HG03565 (cell line): ENCODE data around the gene NT5C1A.

Experiments
- ATAC-seq: cut with Tn5 transposase; IDR thresholded peaks from one replicate; pipeline ENCODE4 v1.9.1; 2021; ENCODE audit warnings: mild to moderate bottlenecking, moderate library complexity; ENCODE audit not compliant: unreplicated experiment

The NT5C1A gene

DNA sequence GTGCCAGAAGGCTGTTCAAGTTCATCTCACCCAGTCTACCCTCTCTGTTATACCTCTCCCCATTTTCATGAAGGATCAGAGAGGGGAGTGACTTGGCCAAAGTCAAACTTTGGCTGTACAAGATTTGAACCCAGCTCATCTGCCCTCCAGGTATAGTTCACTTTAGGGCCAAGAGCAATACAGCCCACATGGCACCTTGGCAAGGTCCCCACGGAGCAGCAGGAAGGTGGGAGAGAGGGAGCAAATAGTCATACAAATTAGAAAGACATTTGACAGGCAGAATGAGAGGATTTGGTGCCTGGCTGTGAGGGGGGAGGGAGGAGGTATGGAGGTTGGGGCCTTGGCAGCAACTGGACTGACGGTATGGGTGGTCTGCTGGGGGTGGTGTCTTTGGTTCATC is 18.3 kb upstream of the NT5C1A start:
- ATAC-seq = no peak

DNA sequence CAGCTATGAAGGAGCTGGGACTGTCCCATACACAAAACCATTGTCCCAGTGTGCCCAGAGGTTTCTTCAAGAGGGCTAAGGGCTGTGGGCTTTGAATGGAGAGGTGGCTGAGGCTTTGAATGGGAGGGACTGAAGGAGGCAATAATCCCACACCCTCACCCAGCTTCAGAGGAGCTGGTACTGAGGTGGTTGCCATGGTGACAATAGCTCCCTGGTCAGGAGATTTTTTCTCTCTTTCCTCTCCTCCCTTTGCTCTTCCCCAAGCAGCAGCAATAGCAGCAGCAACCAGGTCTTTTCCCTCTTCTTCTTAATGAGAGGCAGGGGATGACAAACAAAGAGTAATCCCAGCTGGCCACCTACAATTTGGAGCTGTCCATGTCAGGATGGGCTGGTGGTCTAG is 17.7 kb upstream of the NT5C1A start:
- no peak for ATAC-seq

DNA sequence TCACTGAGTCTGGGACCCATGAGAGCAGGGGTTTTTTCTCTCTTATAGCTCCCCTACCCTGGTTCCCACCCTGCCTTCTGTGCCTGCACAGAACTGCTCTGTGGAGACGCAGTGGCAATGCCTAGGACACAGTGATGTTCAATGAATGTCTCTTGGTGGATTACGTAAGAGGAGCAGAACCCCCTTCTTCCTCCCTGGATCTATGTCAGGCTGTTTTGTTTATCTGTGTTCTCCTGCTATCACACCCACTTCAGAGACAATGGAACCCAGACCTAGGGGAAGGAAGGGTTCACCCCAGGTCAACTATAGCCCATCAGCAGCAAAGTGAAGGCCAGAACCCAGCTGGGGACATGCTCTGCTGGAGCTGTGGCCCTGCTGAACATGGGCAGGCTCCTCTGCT is 17.3 kb upstream of the NT5C1A start:
- no peak for ATAC-seq

DNA sequence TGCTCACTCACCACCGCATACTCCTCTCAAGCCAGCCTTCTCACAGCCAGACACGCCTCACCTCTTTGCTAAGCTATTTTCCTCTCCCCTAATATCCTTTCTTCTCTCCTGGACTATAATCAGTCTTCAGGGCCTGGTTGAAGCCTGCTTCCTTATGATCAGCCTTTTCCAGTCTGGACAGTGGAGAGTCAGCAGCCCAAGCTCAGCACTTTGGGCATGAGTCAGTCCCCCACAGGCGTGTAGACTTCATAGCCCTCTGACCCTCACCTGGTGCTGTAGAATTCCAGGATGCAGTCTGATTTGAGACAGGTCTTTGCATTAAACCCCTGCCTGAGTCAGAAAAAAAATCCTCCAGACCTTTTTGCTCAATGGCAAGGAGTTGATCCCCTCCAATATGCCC is 16.8 kb upstream of the NT5C1A start:
- ATAC-seq = no peak

DNA sequence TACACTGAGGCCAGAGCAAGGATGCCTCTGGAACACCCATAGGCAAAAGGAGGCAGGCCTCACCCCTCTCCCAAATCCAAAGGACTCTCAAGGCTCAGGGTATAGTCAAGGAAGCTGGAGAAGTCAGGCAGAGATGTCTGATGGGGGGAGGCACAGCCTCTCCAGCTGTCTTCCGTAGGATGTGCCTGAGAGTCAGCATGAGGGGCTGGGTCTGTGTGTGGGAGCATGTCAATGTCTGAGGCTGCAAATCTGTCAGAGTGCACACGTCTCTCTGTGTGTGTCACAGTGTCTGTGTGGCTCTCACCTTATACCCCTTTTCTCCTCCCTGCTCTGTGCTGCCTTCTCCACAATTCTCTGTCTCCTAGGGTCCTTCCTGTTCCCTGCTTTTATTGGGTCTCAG is 15.3 kb upstream of the NT5C1A start:
- ATAC-seq = no peak

DNA sequence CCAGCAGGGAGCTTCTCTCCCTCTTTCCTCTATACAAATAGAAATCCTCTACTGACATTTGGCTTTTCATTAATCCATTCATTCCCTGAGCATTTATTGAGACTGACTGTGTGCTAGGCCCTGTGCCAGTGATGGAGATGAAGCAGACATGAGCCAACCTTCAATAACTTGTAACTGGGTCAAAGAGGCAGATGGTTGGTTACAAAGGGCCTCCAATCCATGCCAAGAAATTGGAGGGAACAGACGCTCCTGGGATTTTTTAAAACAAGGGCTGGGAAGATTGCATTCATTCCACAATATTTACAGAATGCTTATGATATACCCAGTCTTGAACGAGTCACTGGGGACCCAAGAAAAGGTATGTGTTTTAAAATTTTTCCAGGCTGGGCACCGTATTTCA is 13.2 kb upstream of the NT5C1A start:
- no peak for ATAC-seq

DNA sequence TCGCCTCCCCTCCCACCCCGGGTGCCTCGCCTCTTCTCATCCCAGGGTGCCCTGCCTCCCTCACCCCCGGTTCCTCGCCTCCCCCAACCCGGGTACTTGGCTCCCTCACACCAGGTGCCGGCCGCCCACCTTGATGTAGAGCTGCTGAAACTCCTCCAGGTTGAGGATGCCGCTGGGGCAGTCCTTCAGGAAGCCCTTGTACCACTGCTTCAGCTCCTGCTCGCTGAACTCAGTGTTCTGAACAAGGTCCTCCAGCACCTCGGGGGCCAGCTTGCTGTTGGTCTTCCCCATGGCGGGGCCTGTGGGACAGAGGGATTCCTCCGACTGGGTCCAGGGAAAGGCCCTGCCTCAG is 12.4 kb upstream of the NT5C1A start:
- no peak for ATAC-seq

DNA sequence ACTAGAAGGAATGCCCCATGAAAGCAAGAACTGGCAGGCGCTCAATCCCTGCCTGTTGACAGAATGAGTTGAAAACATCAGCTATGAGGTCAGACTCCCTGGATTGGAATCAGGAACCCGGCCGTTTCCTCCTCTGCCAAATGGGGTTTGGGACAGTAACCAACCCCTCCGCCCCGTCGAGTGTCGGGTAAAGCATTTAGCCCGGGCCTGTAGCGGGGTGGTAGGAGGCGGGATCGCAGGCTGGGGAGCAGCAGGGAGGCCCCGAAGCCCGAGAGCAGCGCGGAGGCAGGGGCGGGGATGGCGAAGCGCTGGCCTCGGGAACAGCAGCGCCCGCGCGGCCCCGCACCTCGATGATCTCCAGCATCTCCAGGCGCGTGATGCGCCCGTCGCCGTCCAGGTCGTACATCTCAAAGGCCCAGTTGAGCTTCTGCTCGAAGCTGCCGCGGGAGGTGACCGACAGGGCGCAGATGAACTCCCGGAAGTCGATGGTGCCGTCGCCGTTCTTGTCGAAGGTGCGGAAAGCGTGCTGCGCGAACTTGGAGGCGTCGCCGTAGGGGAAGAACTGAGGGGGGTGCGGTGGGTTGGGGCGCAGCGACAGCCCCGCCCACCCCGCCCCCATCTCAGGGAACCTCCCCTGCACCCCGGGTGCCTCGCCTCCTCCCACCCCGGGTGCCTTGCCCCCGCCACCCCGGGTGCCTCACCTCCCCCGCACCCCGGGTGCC is 11.8 kb upstream of the NT5C1A start:
- ATAC-seq = no peak

DNA sequence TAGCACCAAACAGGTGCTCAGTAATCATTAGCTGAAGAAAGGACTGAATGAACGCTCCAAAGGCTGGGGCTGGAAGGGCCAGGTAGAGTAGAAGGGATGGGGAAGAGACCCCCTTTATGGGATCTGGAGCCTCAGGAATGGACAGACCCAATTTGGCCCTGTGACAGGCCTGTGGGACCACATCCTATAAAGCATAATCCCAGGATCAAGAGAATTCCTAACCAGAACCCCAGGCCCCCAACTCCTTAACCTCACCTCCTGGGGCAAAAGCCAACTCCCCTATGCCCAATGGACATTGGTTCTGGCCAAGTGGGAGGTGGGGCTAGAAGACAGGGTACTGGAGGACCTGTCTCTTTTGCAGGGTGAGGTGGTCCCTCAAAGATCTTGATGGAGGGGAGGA is 10.1 kb upstream of the NT5C1A start:
- no peak for ATAC-seq

DNA sequence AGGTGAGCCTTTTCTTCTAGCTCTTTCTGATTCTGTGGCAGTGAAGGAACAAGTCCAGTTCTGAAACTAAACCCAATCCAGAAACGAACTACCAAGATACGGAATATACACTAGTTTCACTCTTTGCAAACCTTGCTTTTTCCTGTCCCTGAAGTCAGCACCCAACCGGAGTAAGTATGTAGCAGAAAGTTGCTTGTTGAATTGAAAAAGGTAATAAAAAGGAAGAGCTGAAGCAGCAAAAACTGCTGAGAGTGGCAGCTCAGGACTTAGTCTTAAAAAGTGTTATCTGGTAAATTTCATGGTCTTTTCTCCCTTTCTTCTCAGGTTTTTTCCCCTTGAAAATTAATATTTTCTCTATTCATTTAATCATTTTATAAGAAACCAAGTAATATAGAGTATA is 9.4 kb upstream of the NT5C1A start:
- no peak for ATAC-seq

DNA sequence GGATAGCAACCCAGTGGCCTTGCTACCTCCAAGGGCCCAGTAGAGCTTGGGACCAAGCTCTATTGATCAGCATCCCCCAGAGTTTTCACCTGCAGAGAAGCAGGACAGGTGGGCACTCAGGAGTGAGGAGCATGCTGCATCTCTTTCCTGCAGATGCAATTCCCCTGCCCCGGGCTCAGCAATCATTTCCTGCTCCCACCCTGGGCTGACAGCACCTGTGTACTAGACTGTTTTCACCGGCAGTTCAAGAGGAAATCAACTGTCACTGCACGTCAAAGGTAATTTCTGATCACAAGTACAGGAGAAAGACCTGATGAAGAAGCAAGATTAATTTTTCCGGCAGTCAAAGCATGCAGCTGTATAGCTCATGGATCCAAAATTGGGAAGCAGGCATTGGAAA is 8.8 kb upstream of the NT5C1A start:
- no peak for ATAC-seq

DNA sequence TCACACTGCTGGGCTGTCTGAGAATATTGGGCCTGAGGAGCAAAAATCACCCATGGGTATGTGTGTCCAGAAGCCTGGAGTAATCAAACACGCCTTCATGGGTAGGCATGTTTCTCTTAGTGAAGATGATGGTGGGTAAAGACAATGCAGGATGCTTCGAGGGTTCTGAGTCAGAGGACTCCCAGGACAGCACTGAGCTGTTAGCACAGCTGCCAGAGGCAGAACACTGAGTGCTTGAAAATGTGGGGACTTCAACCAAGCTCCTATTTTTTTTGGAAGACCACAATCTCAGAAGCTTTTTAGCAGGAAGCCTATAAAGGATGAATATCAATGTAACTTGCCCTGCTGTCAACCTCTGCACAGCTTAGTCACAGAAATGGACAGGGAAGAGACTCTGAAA is 7.9 kb upstream of the NT5C1A start:
- ATAC-seq = no peak

DNA sequence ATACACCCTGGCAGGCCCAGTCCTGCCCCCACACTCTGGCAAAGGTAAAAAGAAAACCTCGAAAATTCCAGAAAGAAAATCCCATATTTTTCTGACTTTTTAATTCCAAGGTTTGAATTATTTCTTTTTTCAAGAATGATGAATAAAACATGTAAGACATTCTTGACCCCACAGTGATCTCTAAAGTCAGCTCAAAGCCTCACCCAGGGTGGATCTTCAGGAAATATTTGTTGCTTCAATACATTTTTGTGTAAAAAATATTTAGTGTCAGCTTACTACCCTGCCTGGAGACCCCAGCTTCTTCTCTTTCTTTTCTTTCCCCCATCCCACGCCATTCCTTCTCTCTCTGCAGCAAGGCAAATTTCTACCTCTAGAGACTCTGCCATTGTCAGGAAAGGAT is 7.0 kb upstream of the NT5C1A start:
- ATAC-seq = no peak

DNA sequence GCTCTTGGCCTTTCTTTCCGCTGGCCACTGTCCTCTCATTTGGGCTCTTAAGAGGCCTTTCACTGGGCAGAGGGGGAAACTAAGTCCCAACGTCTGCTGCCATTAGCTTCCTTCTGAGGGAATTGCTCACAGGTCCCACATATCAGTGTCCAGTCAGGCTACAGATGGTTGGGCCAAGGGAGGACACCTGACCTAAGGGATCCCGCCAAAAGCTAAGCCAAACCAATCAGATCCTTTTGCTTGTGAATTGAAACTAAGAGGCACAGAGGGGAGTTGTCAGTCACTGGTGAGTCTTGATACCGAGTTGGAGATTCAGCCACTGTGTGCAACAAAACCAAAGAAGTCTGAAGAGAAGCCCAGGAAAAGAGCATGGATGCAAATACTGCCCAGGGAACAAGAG is 5.7 kb upstream of the NT5C1A start:
- no peak for ATAC-seq

DNA sequence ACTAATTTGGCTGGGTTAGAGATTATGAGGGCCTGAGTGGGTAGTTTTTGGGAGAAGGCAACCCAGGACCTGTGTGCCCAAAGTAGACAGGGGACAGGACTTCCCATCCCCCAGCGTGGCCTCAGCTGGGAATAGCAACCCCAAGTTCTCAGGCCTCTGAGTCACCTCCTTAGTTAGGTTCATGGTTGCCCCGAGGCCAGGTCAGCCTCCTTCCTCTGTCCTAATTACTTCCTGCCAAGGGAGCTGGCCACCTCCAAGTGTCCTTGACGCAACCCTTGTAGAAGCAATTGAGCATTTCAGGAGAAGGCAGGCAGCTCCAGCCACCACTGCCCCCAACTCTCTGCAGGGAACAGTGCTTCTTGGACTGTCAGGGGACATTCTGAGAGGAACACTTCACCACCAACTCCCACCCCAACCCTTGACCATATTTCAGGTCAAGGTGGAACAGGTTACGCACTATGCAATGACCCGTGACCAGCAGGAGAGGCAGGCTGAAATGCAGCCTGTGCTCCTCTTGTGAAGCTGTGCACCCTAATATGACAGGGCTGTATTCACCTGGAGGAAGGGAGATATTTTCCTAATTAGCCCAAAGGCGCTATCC is 5.1 kb upstream of the NT5C1A start:
- no peak for ATAC-seq

DNA sequence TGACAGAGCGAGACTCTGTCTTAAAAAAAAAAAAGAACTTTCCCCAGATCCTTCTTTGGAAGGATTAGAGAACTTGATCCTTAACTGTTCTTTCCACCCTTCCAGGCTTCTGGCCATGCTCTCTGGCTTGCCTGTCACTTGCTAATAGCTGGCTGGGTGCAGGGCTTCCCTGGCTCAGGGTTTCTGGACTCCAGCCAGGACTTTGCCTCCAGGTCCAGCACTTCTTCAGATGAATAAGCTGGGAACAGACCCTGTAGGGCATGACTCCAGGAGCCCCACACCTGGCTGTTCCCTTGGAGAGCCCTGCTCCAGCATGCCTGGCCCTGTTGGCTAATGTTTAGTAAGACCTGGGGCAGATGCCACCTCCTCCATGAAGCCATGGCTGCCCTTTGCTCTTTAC is 3.3 kb upstream of the NT5C1A start:
- no peak for ATAC-seq

DNA sequence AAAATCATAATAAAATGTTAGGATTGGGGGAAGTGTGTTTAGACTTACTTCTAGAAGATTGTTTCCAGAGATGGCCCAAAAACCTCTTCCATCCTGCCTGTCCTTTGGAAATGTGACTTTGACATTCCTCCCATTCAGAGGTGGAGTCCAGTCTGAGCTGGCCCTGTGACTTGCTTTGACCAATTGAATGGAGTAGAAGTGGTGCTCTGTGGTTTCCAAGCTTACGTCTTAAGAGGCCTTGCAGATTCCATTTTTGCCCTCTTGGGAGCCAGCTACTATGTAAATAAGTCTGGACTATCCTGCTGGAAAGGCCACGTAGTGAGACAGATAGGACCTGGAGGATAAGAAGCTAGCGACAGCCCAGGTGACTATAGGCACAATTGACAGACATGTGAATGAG is 1.3 kb upstream of the NT5C1A start:
- no peak for ATAC-seq

DNA sequence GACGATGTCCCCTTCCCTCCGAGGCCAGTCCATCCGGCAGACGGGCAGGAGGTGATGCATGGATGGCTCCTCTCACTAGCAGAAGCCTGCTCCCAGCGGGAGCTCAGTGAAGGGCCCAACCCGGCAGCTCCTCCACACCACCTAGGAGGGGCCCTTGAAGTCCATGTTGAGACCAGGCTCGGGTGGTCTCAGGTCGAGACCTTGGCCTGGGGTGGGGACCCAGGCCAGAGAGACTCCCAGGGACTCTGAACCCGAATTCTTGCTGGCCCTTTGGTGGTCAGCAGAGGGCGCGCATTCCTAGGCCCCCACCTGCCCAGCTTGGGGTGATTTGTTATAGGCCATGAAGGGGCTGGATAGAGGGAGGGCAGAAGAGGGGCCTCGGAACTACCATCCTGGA is 642 bp upstream of the NT5C1A start:
- ATAC-seq = no peak

DNA sequence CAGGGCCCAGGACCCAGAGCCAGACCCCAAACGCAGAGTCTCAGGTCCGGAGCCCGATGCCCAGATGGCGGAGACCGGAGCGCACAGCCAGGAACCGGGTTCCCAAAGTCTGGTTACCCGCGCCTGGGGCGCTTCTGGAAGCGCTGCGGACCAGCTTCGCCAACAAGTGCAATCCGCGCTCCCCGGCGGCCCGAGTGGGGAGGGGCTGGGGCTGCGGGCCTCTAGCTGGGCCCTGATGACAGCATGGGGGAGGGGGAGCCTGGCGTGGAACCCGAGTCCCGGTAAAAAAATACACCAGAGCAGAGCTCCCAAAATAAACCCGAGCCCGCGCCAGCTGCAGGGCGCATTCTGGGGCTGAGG is 494 bp downstream of the NT5C1A start:
- no peak for ATAC-seq

DNA sequence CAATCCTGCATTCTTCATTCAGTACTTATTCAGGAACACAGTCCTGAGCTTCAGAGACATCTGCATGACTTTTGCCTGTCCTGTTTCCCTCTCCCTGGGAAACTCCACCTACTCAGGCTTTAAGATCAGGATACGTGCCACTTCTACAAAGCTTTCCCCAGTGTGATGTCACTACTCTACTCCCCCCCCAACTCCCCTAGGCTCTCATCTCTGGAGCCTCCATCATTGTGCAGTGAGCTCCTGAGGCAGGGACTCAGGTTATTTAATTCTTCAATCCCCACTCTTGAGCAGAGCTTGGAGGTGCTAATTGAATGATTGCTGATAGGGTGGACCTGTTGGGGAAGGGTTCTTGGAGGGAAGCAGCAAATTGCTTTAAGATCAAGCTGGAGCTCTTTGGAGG is 1.2 kb downstream of the NT5C1A start:
- ATAC-seq = no peak

DNA sequence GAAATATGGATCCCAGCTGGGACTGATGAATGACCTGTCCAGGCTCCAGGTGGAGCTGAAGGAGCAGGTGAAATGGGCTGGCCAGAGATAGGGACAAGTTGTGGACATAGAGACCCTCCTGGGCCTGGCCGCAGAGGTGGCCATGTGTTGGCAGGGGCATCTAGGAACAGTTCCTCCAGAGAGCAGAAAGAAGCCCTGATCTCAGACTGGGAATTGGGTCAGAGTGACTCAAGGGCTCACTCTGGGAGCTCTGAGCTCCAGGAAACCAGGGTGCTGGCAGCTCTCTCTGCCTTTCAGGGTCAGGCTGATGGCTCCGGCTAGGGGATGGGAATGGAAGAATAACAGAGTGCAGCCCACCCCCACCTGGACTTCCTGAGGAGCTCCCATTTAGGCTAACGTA is 3.0 kb downstream of the NT5C1A start:
- no peak for ATAC-seq

DNA sequence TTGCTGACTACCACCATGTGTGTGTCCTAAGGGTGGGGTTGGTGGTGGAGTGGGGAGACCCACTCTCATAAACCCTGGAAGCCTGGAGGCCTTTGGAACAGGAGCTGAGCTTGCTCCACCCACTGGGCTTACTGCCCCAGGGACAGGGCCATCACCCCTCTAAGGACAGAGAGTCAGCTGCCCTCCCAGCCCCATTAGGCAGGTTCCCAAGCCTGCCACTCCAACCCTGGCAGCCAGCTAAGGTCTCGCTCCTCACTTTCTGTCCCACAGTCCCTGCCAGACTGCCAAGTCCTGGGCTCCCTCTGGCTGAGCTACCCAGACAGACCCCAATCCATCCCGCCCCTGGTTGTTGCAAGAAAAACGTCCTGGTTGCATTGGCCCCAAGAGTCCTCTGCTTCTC is 3.8 kb downstream of the NT5C1A start:
- ATAC-seq = no peak

DNA sequence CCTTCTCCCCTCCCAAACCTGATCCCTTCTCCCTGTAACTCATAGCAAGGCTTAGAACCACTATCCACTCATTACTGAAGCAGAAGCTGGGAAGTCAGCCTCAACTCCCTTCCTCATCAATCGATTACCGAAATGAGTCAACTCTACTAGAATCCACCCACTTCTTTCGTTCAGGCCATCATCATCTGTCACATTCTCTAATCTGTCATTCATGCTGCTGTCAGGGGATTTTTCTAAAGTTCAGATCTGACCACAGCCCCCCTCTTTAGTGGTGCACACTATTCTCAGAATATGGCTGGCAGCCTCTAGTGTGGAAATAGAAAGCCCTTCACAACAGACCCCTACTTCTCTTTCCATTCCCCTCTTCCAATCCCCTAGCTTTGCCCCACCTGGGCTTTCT is 5.1 kb downstream of the NT5C1A start:
- ATAC-seq = peak; percentile 79
